WTC11 (cell line): Measurements from ENCODE around the gene PROX2.

ENCODE experiments used
- ATF1 ChIP-seq: sonication (generic); formaldehyde crosslinking; IDR thresholded peaks from 2 replicates; pipeline ENCODE4 v1.8.1; 2023; ENCODE audit warnings: mild to moderate bottlenecking, moderate library complexity, missing genetic modification reagents
- CTCF ChIP-seq: fragments of 200-600 bp; IDR thresholded peaks from 2 replicates; pipeline ENCODE4 v1.8.0; 2022; ENCODE audit warnings: antibody characterized with exemption
- FOXK1 ChIP-seq: sonication (generic); formaldehyde crosslinking; IDR thresholded peaks from 2 replicates; pipeline ENCODE4 v1.8.0; 2022; ENCODE audit warnings: mild to moderate bottlenecking, moderate library complexity, missing genetic modification reagents
- MAX ChIP-seq: sonication (generic); formaldehyde crosslinking; IDR thresholded peaks from 2 replicates; pipeline ENCODE4 v1.8.0; 2022; ENCODE audit warnings: mild to moderate bottlenecking, missing genetic modification reagents
- NFATC4 ChIP-seq: fragments of 250-450 bp; sonication (Bioruptor Pico); IDR thresholded peaks from 2 replicates; pipeline ENCODE4 v1.9.0; 2021; ENCODE audit warnings: mild to moderate bottlenecking
- NFE2L1 ChIP-seq: sonication (generic); formaldehyde crosslinking; IDR thresholded peaks from 2 replicates; pipeline ENCODE4 v1.8.1; 2023; ENCODE audit warnings: missing genetic modification reagents
- NFYB ChIP-seq: sonication (generic); formaldehyde crosslinking; conservative IDR thresholded peaks from 2 replicates; pipeline ENCODE4 v1.8.0; 2022; ENCODE audit warnings: low read depth, missing genetic modification reagents
- SP1 ChIP-seq: sonication (generic); formaldehyde crosslinking; conservative IDR thresholded peaks from 2 replicates; pipeline ENCODE4 v1.8.1; 2022; ENCODE audit warnings: missing genetic modification reagents
- TEAD4 ChIP-seq: sonication (generic); formaldehyde crosslinking; IDR thresholded peaks from 2 replicates; pipeline ENCODE4 v1.8.0; 2022; ENCODE audit warnings: mild to moderate bottlenecking, missing genetic modification reagents
- ZNF416 ChIP-seq: fragments of 250-450 bp; sonication (Bioruptor Pico); IDR thresholded peaks from 2 replicates; pipeline ENCODE4 v1.9.0; 2021; ENCODE audit warnings: mild to moderate bottlenecking, inconsistent platforms
- ZNF512 ChIP-seq: sonication (generic); formaldehyde crosslinking; IDR thresholded peaks from 2 replicates; pipeline ENCODE4 v1.8.1; 2022; ENCODE audit warnings: missing genetic modification reagents, borderline replicate concordance
- TF ChIP-seq, protein P1 (sequence below): fragments of 250-450 bp; sonication (Bioruptor Pico); IDR thresholded peaks from 2 replicates; pipeline ENCODE4 v1.9.0; 2021; ENCODE audit warnings: mild to moderate bottlenecking
- TF ChIP-seq, protein P2 (sequence below): sonication (generic); formaldehyde crosslinking; IDR thresholded peaks from 2 replicates; pipeline ENCODE4 v1.8.1; 2023; ENCODE audit warnings: mild to moderate bottlenecking, missing genetic modification reagents, moderate library complexity

GRCh38 chr14:74902941-74903705 is 27.2 kb upstream of the PROX2 start:
- no peak for TF ChIP-seq TEAD4 (CRISPR knock-in tag)
- TF ChIP-seq CTCF, result no peak
- no peak for TF ChIP-seq NFATC4 (CRISPR knock-in tag)
- TF ChIP-seq NFYB (CRISPR knock-in tag), result no peak
- TF ChIP-seq ZNF512 (CRISPR knock-in tag), result no peak
- TF ChIP-seq, protein P1, sequence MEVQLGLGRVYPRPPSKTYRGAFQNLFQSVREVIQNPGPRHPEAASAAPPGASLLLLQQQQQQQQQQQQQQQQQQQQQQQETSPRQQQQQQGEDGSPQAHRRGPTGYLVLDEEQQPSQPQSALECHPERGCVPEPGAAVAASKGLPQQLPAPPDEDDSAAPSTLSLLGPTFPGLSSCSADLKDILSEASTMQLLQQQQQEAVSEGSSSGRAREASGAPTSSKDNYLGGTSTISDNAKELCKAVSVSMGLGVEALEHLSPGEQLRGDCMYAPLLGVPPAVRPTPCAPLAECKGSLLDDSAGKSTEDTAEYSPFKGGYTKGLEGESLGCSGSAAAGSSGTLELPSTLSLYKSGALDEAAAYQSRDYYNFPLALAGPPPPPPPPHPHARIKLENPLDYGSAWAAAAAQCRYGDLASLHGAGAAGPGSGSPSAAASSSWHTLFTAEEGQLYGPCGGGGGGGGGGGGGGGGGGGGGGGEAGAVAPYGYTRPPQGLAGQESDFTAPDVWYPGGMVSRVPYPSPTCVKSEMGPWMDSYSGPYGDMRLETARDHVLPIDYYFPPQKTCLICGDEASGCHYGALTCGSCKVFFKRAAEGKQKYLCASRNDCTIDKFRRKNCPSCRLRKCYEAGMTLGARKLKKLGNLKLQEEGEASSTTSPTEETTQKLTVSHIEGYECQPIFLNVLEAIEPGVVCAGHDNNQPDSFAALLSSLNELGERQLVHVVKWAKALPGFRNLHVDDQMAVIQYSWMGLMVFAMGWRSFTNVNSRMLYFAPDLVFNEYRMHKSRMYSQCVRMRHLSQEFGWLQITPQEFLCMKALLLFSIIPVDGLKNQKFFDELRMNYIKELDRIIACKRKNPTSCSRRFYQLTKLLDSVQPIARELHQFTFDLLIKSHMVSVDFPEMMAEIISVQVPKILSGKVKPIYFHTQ (CRISPR knock-in tag), result no peak
- no peak for TF ChIP-seq FOXK1 (CRISPR knock-in tag)
- no peak for TF ChIP-seq SP1 (CRISPR knock-in tag)
- no peak for TF ChIP-seq MAX (CRISPR knock-in tag)
- no peak for TF ChIP-seq NFE2L1
- TF ChIP-seq, protein P2, sequence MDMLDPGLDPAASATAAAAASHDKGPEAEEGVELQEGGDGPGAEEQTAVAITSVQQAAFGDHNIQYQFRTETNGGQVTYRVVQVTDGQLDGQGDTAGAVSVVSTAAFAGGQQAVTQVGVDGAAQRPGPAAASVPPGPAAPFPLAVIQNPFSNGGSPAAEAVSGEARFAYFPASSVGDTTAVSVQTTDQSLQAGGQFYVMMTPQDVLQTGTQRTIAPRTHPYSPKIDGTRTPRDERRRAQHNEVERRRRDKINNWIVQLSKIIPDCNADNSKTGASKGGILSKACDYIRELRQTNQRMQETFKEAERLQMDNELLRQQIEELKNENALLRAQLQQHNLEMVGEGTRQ (CRISPR knock-in tag), result no peak
- no peak for TF ChIP-seq ATF1 (CRISPR knock-in tag)
- no peak for TF ChIP-seq ZNF416 (CRISPR knock-in tag)
